Natural killer cell (primary cell): ENCODE data around the gene ZXDC. TPM values are rescaled to one million over a fixed set of nuclear protein-coding genes. Genes with fewer than 3 reads are reported as not detected.

Source experiments
- ATAC-seq, 3 donors: fragments of 150-1000 bp in 2 of 3; fragments of 200-7000 bp in 1 of 3; cut with Tn5 transposase; 1 replicate in 1 of 3; 2 replicates in 2 of 3; pipeline ENCODE4 v1.10.0; 2021; ENCODE audit warnings: mild to moderate bottlenecking in 2 of 3, moderate library complexity in 2 of 3
- DNase-seq, 2 donors: peaks; one replicate each; pipeline versions ENCODE4 v3.0.0 to v3.0.0-alpha.2; 2013 to 2021; ENCODE audit warnings: mixed read lengths in 1 of 2
- H3K27ac ChIP-seq: one replicate; pipeline ENCODE4 v1.5.1; 2013; ENCODE audit warnings: mild to moderate bottlenecking, low read length
- H3K27me3 ChIP-seq: one replicate; pipeline ENCODE4 v1.6.1; 2013; ENCODE audit warnings: low read length; ENCODE audit not compliant: control insufficient read depth, insufficient read depth
- H3K36me3 ChIP-seq: one replicate; pipeline ENCODE4 v1.6.1; 2013; ENCODE audit warnings: low read length; ENCODE audit not compliant: control insufficient read depth, insufficient read depth
- H3K4me1 ChIP-seq: one replicate; pipeline ENCODE4 v1.6.1; 2013; ENCODE audit warnings: low read length; ENCODE audit not compliant: control insufficient read depth, insufficient read depth
- H3K4me3 ChIP-seq: one replicate; pipeline ENCODE4 v1.5.1; 2013; ENCODE audit warnings: low read length
- H3K9me3 ChIP-seq: one replicate; pipeline ENCODE4 v1.6.1; 2013; ENCODE audit warnings: low read length; ENCODE audit not compliant: control insufficient read depth, insufficient read depth
- H3K27ac Mint-ChIP-seq, 2 donors: one replicate each; pipeline ENCODE4 v1.8.0; 2022; ENCODE audit warnings: mild to moderate bottlenecking in 2 of 2, mixed read lengths in 2 of 2, moderate library complexity in 1 of 2
- H3K27me3 Mint-ChIP-seq, 2 donors: one replicate each; pipeline ENCODE4 v1.8.0; 2022; ENCODE audit warnings: low read depth in 2 of 2, mixed read lengths in 2 of 2
- H3K36me3 Mint-ChIP-seq: one replicate; pipeline ENCODE4 v1.8.0; 2022; ENCODE audit warnings: mixed read lengths
- H3K4me1 Mint-ChIP-seq, 2 donors: one replicate each; pipeline ENCODE4 v1.8.0; 2022; ENCODE audit warnings: mixed read lengths in 2 of 2
- H3K4me3 Mint-ChIP-seq: one replicate; pipeline ENCODE4 v1.8.0; 2022; ENCODE audit warnings: mild to moderate bottlenecking, moderate library complexity, mixed read lengths
- H3K9me3 Mint-ChIP-seq, 2 donors: one replicate each; pipeline ENCODE4 v1.8.0; 2022; ENCODE audit warnings: mixed read lengths in 2 of 2
- CTCF ChIP-seq: fragments of 200-600 bp; IDR thresholded peaks from one replicate; pipeline ENCODE4 v1.8.0; 2022; ENCODE audit warnings: antibody characterized with exemption
- WGBS: methylation state at CpG from one replicate; pipeline ENCODE4 v1.1.7; 2013; ENCODE audit warnings: missing lambda C conversion rate; ENCODE audit not compliant: insufficient coverage; 5-methylcytosine and 5-hydroxymethylcytosine counted together
- intact Hi-C: fragments of 100-400 bp; cut with micrococcal nuclease; formaldehyde crosslinking; loops from one replicate; pipeline ENCODE4 v1.14.2; 2022
- total RNA-seq, 4 donors: library from RNA; stranded (reverse); fragments of 120-200 nt in 1 of 4; gene quantifications; one replicate each; pipeline versions ENCODE4 v1.2.3 to v1.2.4, GENCODE V29; 2013 to 2022

Gene ZXDC
- total RNA-seq, 3 donors from 2014 or later (not counting 1 experiment from before 2014, with no cell fraction given), result 56.1 to 70.2 (median 68.4) TPM

- Histone ChIP-seq H3K36me3 (peaks cover 72% of the 10 kb centered on the region), H3K4me1 (peaks cover 51% of the 10 kb centered on the region), H3K27me3 (no peaks in the 10 kb centered on the region), H3K9me3 (no peaks in the 10 kb centered on the region), H3K27ac (no peak overlapping the region), H3K4me3 (no peak overlapping the region)
- no peaks in the 10 kb centered on the region for H3K9me3 Mint-ChIP-seq
- peaks cover 50 to 65% of the 10 kb centered on the region in 2 donors for H3K4me1 Mint-ChIP-seq
- 97% methylated on average over 11 of the region's 11 CpGs for WGBS
- DNase-seq, result no peak
- peak overlapping the region in 1 of 2 donors; percentile 74 for H3K27ac Mint-ChIP-seq
- H3K27me3 Mint-ChIP-seq, result no peaks in the 10 kb centered on the region
- no peak for ATAC-seq
- no peak overlapping the region for H3K4me3 Mint-ChIP-seq
- H3K36me3 Mint-ChIP-seq, result peaks cover 8% of the 10 kb centered on the region
- intact Hi-C loops, result no loop called here
- no peak for TF ChIP-seq CTCF
Measured at GRCh38 chr3:126469479-126469878, 6.2 kb downstream of the ZXDC start.

- no peak overlapping the region for H3K27ac ChIP-seq
- Mint-ChIP-seq H3K27ac (peak overlapping the region; percentile 18 to 74), H3K9me3 (no peaks in the 10 kb centered on the region), H3K4me3 (no peak overlapping the region), H3K27me3 (no peaks in the 10 kb centered on the region), H3K36me3 (peaks cover 8% of the 10 kb centered on the region), H3K4me1 (peaks cover 43 to 56% of the 10 kb centered on the region in 2 donors)
- H3K27me3 ChIP-seq, result no peaks in the 10 kb centered on the region
- intact Hi-C loops, result no loop called here
- peaks cover 39% of the 10 kb centered on the region for H3K4me1 ChIP-seq
- peaks cover 84% of the 10 kb centered on the region for H3K36me3 ChIP-seq
- TF ChIP-seq CTCF, result no peak
- H3K9me3 ChIP-seq, result no peaks in the 10 kb centered on the region
- ATAC-seq (no peak), DNase-seq (no peak)
- WGBS, result 87% methylated on average over 13 of the region's 13 CpGs
- H3K4me3 ChIP-seq, result no peak overlapping the region
Measured at GRCh38 chr3:126468028-126468891, 7.4 kb downstream of the ZXDC start.

GRCh38 chr3:126467611-126467955 is 8.1 kb downstream of the ZXDC start:
- intact Hi-C loops, result no loop called here
- Mint-ChIP-seq H3K27me3 (no peaks in the 10 kb centered on the region), H3K4me1 (peaks cover 37 to 50% of the 10 kb centered on the region in 2 donors), H3K4me3 (no peak overlapping the region), H3K9me3 (no peaks in the 10 kb centered on the region), H3K36me3 (peaks cover 8% of the 10 kb centered on the region), H3K27ac (no peak overlapping the region)
- peaks cover 89% of the 10 kb centered on the region for H3K36me3 ChIP-seq
- no peaks in the 10 kb centered on the region for H3K27me3 ChIP-seq
- TF ChIP-seq CTCF, result no peak
- 86% methylated on average over 8 of the region's 8 CpGs for WGBS
- no peak overlapping the region for H3K27ac ChIP-seq
- H3K4me1 ChIP-seq, result peaks cover 32% of the 10 kb centered on the region
- no peak for ATAC-seq
- no peak for DNase-seq
- H3K4me3 ChIP-seq, result no peak overlapping the region
- H3K9me3 ChIP-seq, result no peaks in the 10 kb centered on the region
